Measurements from ENCODE around the gene DNAH2. TPM values are rescaled to one million over a fixed set of nuclear protein-coding genes. Genes with fewer than 3 reads are reported as not detected.
A peak's percentile ranks its signal among the peaks of the same experiment; 100 is the strongest.

Gene DNAH2
- total RNA-seq, 4 donors from 2014 or later, result under 0.01 to 1.4 (median 0.48) TPM

GRCh38 chr17:7849751-7850504 is 132.4 kb downstream of the DNAH2 start:
- TF ChIP-seq CTCF (IDR thresholded peaks at IDR 0.05), result no peak
- TF ChIP-seq POLR2A (IDR thresholded peaks at IDR 0.05), result no peak
- no peak overlapping the region for H3K4me3 ChIP-seq
- H3K4me1 ChIP-seq, result peaks cover 4 to 7% of the 10 kb centered on the region in 2 donors
- H3K27ac ChIP-seq, result no peak overlapping the region
- peak in 1 of 2 donors; percentile 15 for DNase-seq
- no peaks in the 10 kb centered on the region for H3K27me3 ChIP-seq
- intact Hi-C loops (cut with DNase I; ENCODE audit: low total_unique reads), result no loop called here
- H3K36me3 ChIP-seq, result no peaks in the 10 kb centered on the region
- no peaks in the 10 kb centered on the region for H3K9me3 ChIP-seq

GRCh38 chr17:7850701-7851437 is 133.3 kb downstream of the DNAH2 start:
- TF ChIP-seq CTCF (IDR thresholded peaks at IDR 0.05), result no peak
- no peaks in the 10 kb centered on the region for H3K36me3 ChIP-seq
- peak; percentile 24 to 32 for DNase-seq
- no peaks in the 10 kb centered on the region for H3K4me1 ChIP-seq
- peak overlapping the region in 1 of 2 donors; percentile 0 for H3K27ac ChIP-seq
- H3K4me3 ChIP-seq, result no peak overlapping the region
- intact Hi-C loops (cut with DNase I; ENCODE audit: low total_unique reads), result no loop called here
- no peaks in the 10 kb centered on the region for H3K27me3 ChIP-seq
- H3K9me3 ChIP-seq, result no peaks in the 10 kb centered on the region

- peak; percentile 88 to 91 for DNase-seq
- intact Hi-C loops (cut with DNase I; ENCODE audit: low total_unique reads), result no loop called here
- no peak overlapping the region for H3K4me3 ChIP-seq
These were observed 134.1 kb downstream of the DNAH2 start for GRCh38 chr17:7851438-7852261.

GRCh38 chr17:7852262-7852670 is 134.7 kb downstream of the DNAH2 start:
- Histone ChIP-seq H3K4me1 (no peaks in the 10 kb centered on the region), H3K27me3 (no peaks in the 10 kb centered on the region), H3K9me3 (no peaks in the 10 kb centered on the region), H3K36me3 (no peaks in the 10 kb centered on the region), H3K4me3 (no peak overlapping the region), H3K27ac (peak overlapping the region; percentile 2 to 25)
- TF ChIP-seq CTCF (IDR thresholded peaks at IDR 0.05) (no peak), POLR2A (IDR thresholded peaks at IDR 0.05) (no peak)
- intact Hi-C loops (cut with DNase I; ENCODE audit: low total_unique reads), result no loop called here
- DNase-seq, result peak in 1 of 2 donors; percentile 45

More at GRCh38 chr17:7851438-7852261, 134.1 kb downstream of the DNAH2 start:
- no peaks in the 10 kb centered on the region for H3K27me3 ChIP-seq
- H3K4me1 ChIP-seq, result no peaks in the 10 kb centered on the region
- H3K27ac ChIP-seq, result peak overlapping the region; percentile 2 to 25
- H3K36me3 ChIP-seq, result no peaks in the 10 kb centered on the region
- no peaks in the 10 kb centered on the region for H3K9me3 ChIP-seq
- TF ChIP-seq CTCF (IDR thresholded peaks at IDR 0.05), result peak; percentile 97 to 100 (median 99)
- TF ChIP-seq POLR2A (IDR thresholded peaks at IDR 0.05), result peak in 1 of 2 donors; percentile 30
